K562 (cell line): ENCODE measurements around the gene NDUFA13. TPM values are rescaled to one million over a fixed set of nuclear protein-coding genes. Genes with fewer than 3 reads are reported as not detected.

Experiments used
- BCOR ChIP-seq: fragments of 450-650 bp; IDR thresholded peaks from 2 replicates; pipeline ENCODE4 v1.6.1; 2016
- HCFC1 ChIP-seq: IDR thresholded peaks from 2 replicates; pipeline ENCODE4 v1.6.1; 2012; ENCODE audit warnings: low read depth, low read length, improper control_type of control experiment
- HNRNPK ChIP-seq: fragments of 200-400 bp; formaldehyde crosslinking; IDR thresholded peaks from one replicate; pipeline ENCODE4 v1.6.1; 2018; ENCODE audit warnings: mild to moderate bottlenecking, low read depth, low read length; ENCODE audit not compliant: poor library complexity, severe bottlenecking
- HNRNPL ChIP-seq: fragments of 200-400 bp; formaldehyde crosslinking; IDR thresholded peaks from 2 replicates; pipeline ENCODE4 v1.6.1; 2017; ENCODE audit warnings: low read depth, mild to moderate bottlenecking, low read length
- LCOR ChIP-seq: sonication (generic); formaldehyde crosslinking; IDR thresholded peaks from 2 replicates; pipeline ENCODE4 v1.8.0; 2022; ENCODE audit warnings: mild to moderate bottlenecking, missing genetic modification reagents
- MNT ChIP-seq, 2 experiments: fragments of 450-650 bp; conservative IDR thresholded peaks; 2 replicates each; pipeline ENCODE4 v1.6.1; 2017; ENCODE audit warnings: mild to moderate bottlenecking in 2 of 2, moderate library complexity in 2 of 2
- NELFE ChIP-seq: IDR thresholded peaks from 2 replicates; pipeline ENCODE4 v1.6.1; 2011; ENCODE audit warnings: mild to moderate bottlenecking; ENCODE audit not compliant: insufficient read depth, insufficient read length
- PURB ChIP-seq: sonication (generic); formaldehyde crosslinking; IDR thresholded peaks from 2 replicates; pipeline ENCODE4 v1.9.0; 2021; ENCODE audit warnings: low read depth, mild to moderate bottlenecking, missing genetic modification reagents
- SRF ChIP-seq, 2 experiments: fragments of 250-450, 450-650 bp in 1 of 2; sonication (Bioruptor Pico) in 1 of 2; sonication (generic) in 1 of 2; formaldehyde crosslinking; IDR thresholded peaks; 2 replicates each; pipeline versions ENCODE4 v1.5.0 to v1.5.1; 2020 to 2022; ENCODE audit warnings: mild to moderate bottlenecking in 1 of 2, missing genetic modification reagents in 1 of 2
- TFE3 ChIP-seq: fragments of 450-650 bp; formaldehyde crosslinking; IDR thresholded peaks from 2 replicates; pipeline ENCODE4 v1.4.0; 2020; ENCODE audit warnings: mild to moderate bottlenecking, mixed read lengths
- THAP12 ChIP-seq: fragments of 250-450 bp; sonication (Bioruptor Pico); IDR thresholded peaks from 2 replicates; pipeline ENCODE4 v1.9.0; 2021; ENCODE audit warnings: mild to moderate bottlenecking, inconsistent platforms
- WHSC1 ChIP-seq: IDR thresholded peaks from one replicate; pipeline ENCODE4 v1.6.1; 2012; ENCODE audit warnings: low read length, control low read depth, inconsistent platforms
- XRCC4 ChIP-seq: IDR thresholded peaks from one replicate; pipeline ENCODE4 v1.6.1; 2011; ENCODE audit not compliant: insufficient read depth, insufficient read length; ENCODE audit errors: extremely low read depth
- ZNF239 ChIP-seq: fragments of 250-450 bp; sonication (Bioruptor Pico); IDR thresholded peaks from 2 replicates; pipeline ENCODE4 v1.4.0; 2020; ENCODE audit warnings: mild to moderate bottlenecking
- ZNF57 ChIP-seq: fragments of 450-650 bp; formaldehyde crosslinking; IDR thresholded peaks from 2 replicates; pipeline ENCODE4 v1.4.0; 2020; ENCODE audit warnings: mild to moderate bottlenecking, moderate library complexity
- ZNF586 ChIP-seq: fragments of 450-650 bp; formaldehyde crosslinking; conservative IDR thresholded peaks from 2 replicates; pipeline ENCODE4 v1.4.0; 2020; ENCODE audit warnings: mild to moderate bottlenecking, moderate library complexity
- polyA plus RNA-seq, 8 experiments: library from polyadenylated mRNA; depleted of rRNA in 4 of 8; stranded (reverse) in 5 of 8; unstranded in 3 of 8; fragments of >200 nt; fragmentation: Nextera tagmentation in 2 of 8; fragmentation: Illumina TruSeq in 1 of 8; extraction: Ambion mirVana in 2 of 8; extraction: Trizol in 1 of 8; gene quantifications; 2 replicates each; pipeline versions ENCODE4 v1.2.1 to v1.2.3, GENCODE V29; 2011 to 2014; ENCODE audit warnings: inconsistent platforms in 1 of 8, missing spikeins in 1 of 8
- total RNA-seq, 7 experiments: library from RNA; depleted of rRNA in 6 of 7; stranded (reverse); fragments of >200 nt in 6 of 7; fragmentation: Illumina TruSeq in 2 of 7; extraction: Trizol in 2 of 7; gene quantifications; 2 replicates each; pipeline versions ENCODE4 v1.2.1 to v1.2.3, GENCODE V29; 2011 to 2021; ENCODE audit warnings: low replicate concordance in 1 of 7

NDUFA13 gene
- total and polyA plus RNA-seq, 9 of the 15 experiments (the other 6 are each of a cell fraction or from before 2014, with no cell fraction given) = 146 to 596 (median 429) TPM

- TF ChIP-seq ZNF239 (CRISPR knock-in tag) = no peak
- TF ChIP-seq WHSC1 = no peak
- TF ChIP-seq THAP12 (CRISPR knock-in tag) = no peak
- no peak for TF ChIP-seq MNT (conservative IDR thresholded peaks at IDR 0.05)
- no peak for TF ChIP-seq ZNF586 (CRISPR knock-in tag)
- no peak for TF ChIP-seq HCFC1
- no peak for TF ChIP-seq NELFE
- TF ChIP-seq BCOR = no peak
- TF ChIP-seq SRF (CRISPR knock-in tag; IDR thresholded peaks at IDR 0.05) = no peak; a peak in 1 of 4 replicates
- TF ChIP-seq TFE3 = no peak
- TF ChIP-seq PURB (CRISPR knock-in tag) = no peak
- no peak for TF ChIP-seq HNRNPK
- no peak for TF ChIP-seq ZNF57
- TF ChIP-seq HNRNPL = no peak
- no peak for TF ChIP-seq XRCC4
- TF ChIP-seq LCOR (CRISPR knock-in tag) = no peak
Measured at GRCh38 chr19:19531951-19532805, 16.2 kb downstream of the NDUFA13 start (continued).
